GM12864 (cell line): ENCODE measurements around the gene ARL3.
"Not testable (repeated sequence)": the region's sequence is repeated elsewhere in the genome, so short reads cannot be mapped to it uniquely, and the experiment has no call there.

ENCODE experiments used
- DNase-seq: peaks from one replicate; pipeline ENCODE4 v3.0.0-alpha.2; 2011; ENCODE audit warnings: low read depth
- H3K4me3 ChIP-seq: 2 replicates; pipeline ENCODE4 v1.5.1; 2011; ENCODE audit warnings: mild to moderate bottlenecking, low read depth, low read length, control low read depth
- TF ChIP-seq, protein P1 (sequence below): IDR thresholded peaks from 2 replicates; pipeline ENCODE4 v1.5.1; 2011; ENCODE audit warnings: low read depth, mild to moderate bottlenecking, moderate library complexity, low read length, control low read depth, inconsistent platforms; ENCODE audit errors: missing control alignments

The ARL3 gene

DNA sequence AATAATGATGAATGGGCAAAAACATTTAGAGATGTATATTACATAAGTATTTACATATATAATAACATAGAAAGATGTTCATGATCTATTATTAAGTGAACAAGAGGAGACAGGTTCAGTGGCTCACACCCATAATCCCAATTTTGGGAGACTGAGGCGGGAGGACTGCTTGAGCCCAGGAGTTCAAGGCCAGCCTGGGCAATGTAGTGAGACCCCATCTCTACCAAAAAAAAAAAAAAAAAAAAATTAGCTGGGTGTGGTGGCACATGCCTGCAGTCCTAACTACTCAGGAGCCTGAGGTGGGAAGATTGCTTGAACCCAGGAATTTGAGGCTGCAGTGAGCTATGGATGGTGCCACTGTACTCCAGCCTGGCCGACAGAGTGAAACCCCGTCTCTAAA is 12.4 kb downstream of the ARL3 start:
- TF ChIP-seq, protein P1, sequence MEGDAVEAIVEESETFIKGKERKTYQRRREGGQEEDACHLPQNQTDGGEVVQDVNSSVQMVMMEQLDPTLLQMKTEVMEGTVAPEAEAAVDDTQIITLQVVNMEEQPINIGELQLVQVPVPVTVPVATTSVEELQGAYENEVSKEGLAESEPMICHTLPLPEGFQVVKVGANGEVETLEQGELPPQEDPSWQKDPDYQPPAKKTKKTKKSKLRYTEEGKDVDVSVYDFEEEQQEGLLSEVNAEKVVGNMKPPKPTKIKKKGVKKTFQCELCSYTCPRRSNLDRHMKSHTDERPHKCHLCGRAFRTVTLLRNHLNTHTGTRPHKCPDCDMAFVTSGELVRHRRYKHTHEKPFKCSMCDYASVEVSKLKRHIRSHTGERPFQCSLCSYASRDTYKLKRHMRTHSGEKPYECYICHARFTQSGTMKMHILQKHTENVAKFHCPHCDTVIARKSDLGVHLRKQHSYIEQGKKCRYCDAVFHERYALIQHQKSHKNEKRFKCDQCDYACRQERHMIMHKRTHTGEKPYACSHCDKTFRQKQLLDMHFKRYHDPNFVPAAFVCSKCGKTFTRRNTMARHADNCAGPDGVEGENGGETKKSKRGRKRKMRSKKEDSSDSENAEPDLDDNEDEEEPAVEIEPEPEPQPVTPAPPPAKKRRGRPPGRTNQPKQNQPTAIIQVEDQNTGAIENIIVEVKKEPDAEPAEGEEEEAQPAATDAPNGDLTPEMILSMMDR: no peak
- no peak for DNase-seq
- no peak overlapping the region for H3K4me3 ChIP-seq

DNA sequence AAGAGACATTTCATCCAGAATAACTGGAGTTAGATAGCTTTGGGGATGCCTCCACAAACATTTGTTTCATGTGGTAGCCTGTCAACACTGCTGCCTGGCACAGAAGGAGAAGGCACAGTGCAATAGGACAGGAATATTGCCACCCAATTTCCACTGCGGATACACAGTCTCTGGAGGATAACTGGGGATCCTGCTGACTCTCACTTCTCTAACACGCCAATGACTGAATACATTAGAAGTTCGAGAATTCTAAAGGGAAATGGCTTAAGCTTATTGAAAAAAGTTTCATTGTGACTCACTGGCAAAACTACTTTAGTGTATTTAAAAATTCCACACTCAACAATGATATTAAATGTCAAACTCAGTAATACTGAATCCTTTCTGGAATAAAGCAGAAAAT is 12.9 kb downstream of the ARL3 start:
- H3K4me3 ChIP-seq: no peak overlapping the region
- DNase-seq: no peak
- TF ChIP-seq, protein P1: no peak

DNA sequence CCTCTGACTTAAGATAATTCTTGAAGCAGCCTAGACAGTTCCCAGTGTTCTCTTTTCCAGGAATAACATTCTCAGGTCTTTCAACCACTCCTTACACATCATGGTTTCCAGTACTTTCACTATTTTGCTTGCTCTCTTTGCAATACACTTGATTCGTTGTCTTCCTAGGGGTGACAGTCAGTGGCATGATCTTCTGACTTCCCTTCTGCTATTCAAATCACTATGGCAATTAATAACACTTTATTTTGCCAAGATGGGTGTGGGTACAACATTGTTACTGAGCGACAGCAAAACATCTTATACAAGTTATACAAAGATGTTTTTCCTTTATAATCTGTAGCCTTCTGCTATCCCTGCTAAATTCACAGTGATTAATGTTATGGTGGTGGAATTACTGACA is 15.3 kb downstream of the ARL3 start:
- no peak overlapping the region for H3K4me3 ChIP-seq
- DNase-seq: no peak
- TF ChIP-seq, protein P1: no peak

DNA sequence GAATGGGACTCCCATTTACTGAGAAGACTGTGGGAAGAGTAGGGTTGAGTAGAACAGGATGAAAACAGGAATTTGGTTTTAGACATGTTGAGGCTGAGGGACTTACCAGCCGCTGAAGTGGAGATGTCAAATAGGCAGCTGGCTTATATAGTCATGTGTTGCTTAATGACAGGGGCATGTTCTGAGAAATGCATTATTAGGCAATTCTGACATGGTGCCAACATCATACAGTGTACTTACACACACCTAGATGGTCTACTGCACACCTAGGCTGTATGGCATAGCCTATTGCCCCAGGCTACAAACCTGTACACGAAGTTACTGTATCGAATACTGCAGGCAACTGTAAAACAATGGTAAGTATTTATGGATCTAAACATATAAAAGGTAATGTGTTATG is 17.5 kb downstream of the ARL3 start:
- no peak overlapping the region for H3K4me3 ChIP-seq
- DNase-seq: no peak
- TF ChIP-seq, protein P1: no peak

DNA sequence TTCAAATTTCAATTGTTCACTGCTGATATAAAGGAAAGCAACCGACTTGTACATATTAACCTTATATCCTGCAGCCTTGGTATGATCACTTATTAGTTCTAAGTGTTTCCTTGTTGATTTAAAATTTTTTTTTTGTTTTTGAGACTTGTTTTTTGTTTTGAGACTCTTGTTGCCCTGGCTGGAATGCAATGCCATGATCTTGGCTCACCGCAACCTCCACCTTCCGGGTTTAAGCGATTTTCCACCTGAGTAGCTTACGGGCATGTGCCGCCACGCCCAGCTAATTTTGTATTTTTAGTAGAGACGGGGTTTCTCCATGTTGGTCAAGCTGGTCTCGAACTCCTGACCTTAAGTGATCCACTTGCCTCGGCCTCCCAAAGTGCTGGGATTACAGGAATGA is 18.8 kb downstream of the ARL3 start:
- not testable (repeated sequence) for H3K4me3 ChIP-seq, DNase-seq

DNA sequence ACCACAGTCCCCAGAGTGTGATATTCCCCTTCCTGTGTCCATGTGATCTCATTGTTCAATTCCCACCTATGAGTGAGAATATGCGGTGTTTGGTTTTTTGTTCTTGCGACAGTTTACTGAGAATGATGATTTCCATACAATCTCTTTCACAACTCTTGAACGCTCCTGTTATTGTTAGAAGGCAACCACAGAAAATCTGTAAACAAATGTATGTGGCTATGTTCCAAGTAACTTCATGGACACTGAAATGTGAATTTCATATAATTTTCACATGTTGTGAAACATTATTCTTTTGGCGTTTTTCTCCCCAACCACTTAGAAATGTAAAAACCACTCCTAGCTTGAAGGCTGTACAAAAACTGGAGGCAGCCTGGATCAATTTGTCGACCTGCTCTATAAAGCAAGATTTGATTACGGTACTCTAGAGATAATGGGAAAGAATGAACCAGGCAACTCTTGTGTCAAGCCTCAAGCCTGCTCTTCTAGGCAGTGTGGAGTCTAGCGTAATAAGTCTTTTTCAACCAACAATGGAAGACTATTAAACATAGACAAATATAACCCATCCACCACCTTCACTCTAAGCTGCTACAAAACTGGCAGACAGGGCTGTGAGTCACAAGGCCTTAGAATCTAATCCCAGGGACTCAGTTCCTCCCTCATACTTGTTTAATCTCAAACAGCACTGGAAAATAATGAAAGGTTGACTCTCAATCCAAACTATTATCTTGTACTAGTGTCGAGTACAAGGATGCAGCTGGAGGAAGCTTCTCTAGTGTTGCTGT is 22.7 kb downstream of the ARL3 start:
- H3K4me3 ChIP-seq: no peak overlapping the region
- TF ChIP-seq, protein P1: no peak
- DNase-seq: no peak

DNA sequence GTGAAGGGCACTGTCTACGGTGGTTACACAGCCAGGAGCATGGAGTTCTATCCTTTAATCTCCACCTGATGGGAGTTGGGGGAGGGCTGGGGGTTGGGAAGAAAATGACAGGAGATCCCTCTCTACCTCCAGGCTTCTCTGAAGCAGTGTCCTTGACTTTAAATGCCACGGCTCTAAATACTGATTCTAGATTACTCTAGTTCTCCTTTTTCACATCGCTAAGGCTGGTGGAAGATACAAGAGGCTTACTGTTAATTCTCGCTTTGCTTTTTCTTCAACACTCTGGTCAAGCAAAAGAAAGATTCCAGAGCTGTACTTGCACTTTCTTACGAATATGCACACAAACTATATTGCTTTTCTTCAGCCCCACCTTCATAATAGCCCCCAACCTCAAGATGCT is 30.5 kb downstream of the ARL3 start:
- TF ChIP-seq, protein P1: no peak
- no peak for DNase-seq
- no peak overlapping the region for H3K4me3 ChIP-seq
